Measurements from ENCODE around the gene OTULINL.

Gene OTULINL

DNA sequence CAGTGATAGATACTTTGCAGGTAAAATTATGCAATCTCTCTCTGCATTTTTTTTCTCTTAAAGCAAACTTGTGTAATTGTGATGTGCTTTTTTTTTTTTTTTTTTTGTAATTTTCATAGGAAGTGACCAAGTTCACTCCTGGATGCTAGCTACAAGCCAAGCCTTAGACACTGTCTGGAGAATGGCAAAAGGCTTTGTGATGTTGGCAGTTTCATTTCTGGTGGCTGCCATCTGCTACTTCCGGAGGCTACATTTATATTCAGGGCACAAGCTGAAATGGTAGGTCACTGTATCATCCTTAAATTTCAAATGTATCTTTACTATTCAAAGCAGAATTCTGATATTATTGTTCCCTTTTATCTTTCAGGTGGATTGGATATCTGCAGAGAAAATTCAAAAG, 19.3 kb downstream of the OTULINL start:
- Histone ChIP-seq H3K4me3 (ENCODE audit: low read length in 2 of 2) (no peak overlapping the region), H3K27me3 (ENCODE audit: control insufficient read depth in 1 of 2, insufficient read depth in 2 of 2, low read length in 2 of 2) (no peaks in the 10 kb centered on the region), H3K27ac (ENCODE audit: low read length) (no peak overlapping the region), H3K36me3 (ENCODE audit: control insufficient read depth in 2 of 2, insufficient read depth in 2 of 2, low read length in 2 of 2) (no peaks in the 10 kb centered on the region), H3K9ac (ENCODE audit: low read length in 2 of 2) (no peak overlapping the region), H3K9me3 (ENCODE audit: control insufficient read depth in 2 of 2, low read length in 2 of 2) (no peaks in the 10 kb centered on the region), H3K4me1 (ENCODE audit: control insufficient read depth, insufficient read depth, low read length) (no peaks in the 10 kb centered on the region)

DNA sequence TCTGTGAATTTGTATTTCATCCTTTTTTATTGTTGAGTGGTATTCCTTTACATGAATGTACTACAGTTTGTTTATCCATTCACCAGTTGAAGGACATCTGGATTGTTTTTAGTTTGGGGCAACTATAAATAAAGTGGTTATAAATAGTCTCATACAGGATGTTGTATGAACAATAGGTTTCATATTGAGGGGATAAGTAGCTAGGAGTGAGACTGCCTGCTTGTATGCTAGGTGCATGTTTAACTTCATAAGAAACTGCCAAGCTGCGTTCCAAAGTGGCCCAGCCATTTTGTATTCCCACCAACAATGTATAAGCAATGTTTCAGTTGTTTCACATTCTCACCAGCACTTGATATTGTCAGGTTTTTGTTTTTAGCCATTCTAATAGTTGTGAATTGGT, 21.5 kb downstream of the OTULINL start:
- Histone ChIP-seq H3K27ac (ENCODE audit: low read length) (no peak overlapping the region), H3K9me3 (ENCODE audit: control insufficient read depth in 2 of 2, low read length in 2 of 2) (no peaks in the 10 kb centered on the region), H3K27me3 (ENCODE audit: control insufficient read depth in 1 of 2, insufficient read depth in 2 of 2, low read length in 2 of 2) (no peaks in the 10 kb centered on the region), H3K4me3 (ENCODE audit: low read length in 2 of 2) (no peak overlapping the region), H3K9ac (ENCODE audit: low read length in 2 of 2) (no peak overlapping the region), H3K4me1 (ENCODE audit: control insufficient read depth, insufficient read depth, low read length) (no peaks in the 10 kb centered on the region), H3K36me3 (ENCODE audit: control insufficient read depth in 2 of 2, insufficient read depth in 2 of 2, low read length in 2 of 2) (no peaks in the 10 kb centered on the region)

DNA sequence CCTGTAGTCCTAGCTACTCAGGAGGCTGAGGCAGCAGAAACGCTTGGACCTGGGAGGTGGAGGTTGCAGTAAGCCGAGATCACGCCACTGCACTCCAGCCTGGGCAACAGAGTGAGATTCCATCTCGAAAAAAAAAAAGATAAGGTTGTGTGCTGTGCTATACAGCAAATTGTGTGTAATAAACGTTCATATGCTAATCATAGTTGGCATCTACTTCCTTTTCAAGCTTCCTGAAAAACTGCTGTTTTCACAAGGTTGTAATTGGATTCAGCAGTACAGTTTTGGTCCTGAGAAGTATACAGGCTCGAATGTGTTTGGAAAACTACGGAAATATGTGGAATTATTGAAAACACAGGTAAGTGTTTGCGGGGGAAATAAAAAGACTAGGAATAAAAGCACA, 25.5 kb downstream of the OTULINL start:
- Histone ChIP-seq H3K4me3 (ENCODE audit: low read length in 2 of 2) (no peak overlapping the region), H3K4me1 (ENCODE audit: control insufficient read depth, insufficient read depth, low read length) (no peaks in the 10 kb centered on the region), H3K9me3 (ENCODE audit: control insufficient read depth in 2 of 2, low read length in 2 of 2) (no peaks in the 10 kb centered on the region), H3K27ac (ENCODE audit: low read length) (no peak overlapping the region), H3K36me3 (ENCODE audit: control insufficient read depth in 2 of 2, insufficient read depth in 2 of 2, low read length in 2 of 2) (no peaks in the 10 kb centered on the region), H3K9ac (ENCODE audit: low read length in 2 of 2) (no peak overlapping the region), H3K27me3 (ENCODE audit: control insufficient read depth in 1 of 2, insufficient read depth in 2 of 2, low read length in 2 of 2) (no peaks in the 10 kb centered on the region)

DNA sequence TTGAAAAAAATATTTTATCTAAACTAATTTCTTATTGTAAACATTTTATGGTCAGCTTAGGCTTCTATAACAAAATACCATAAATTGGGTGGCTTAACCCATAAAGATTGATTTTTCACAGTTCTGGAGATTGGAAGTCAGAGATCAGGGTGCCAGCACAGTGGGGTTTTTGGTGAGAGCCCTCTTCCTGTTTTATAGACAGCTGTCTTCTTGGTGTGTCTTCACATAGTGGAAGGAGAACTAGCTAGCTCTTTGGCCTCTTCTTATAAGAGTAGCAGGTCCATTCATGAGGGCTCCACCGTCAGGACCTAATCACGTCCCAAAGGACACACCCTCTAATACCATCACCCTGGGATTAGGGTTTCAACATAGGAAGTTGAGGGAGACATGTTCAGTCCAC, 26.6 kb downstream of the OTULINL start:
- Histone ChIP-seq H3K4me1 (ENCODE audit: control insufficient read depth, insufficient read depth, low read length) (no peaks in the 10 kb centered on the region), H3K9me3 (ENCODE audit: control insufficient read depth in 2 of 2, low read length in 2 of 2) (no peaks in the 10 kb centered on the region), H3K36me3 (ENCODE audit: control insufficient read depth in 2 of 2, insufficient read depth in 2 of 2, low read length in 2 of 2) (no peaks in the 10 kb centered on the region), H3K9ac (ENCODE audit: low read length in 2 of 2) (no peak overlapping the region), H3K4me3 (ENCODE audit: low read length in 2 of 2) (no peak overlapping the region), H3K27me3 (ENCODE audit: control insufficient read depth in 1 of 2, insufficient read depth in 2 of 2, low read length in 2 of 2) (no peaks in the 10 kb centered on the region), H3K27ac (ENCODE audit: low read length) (no peak overlapping the region)

DNA sequence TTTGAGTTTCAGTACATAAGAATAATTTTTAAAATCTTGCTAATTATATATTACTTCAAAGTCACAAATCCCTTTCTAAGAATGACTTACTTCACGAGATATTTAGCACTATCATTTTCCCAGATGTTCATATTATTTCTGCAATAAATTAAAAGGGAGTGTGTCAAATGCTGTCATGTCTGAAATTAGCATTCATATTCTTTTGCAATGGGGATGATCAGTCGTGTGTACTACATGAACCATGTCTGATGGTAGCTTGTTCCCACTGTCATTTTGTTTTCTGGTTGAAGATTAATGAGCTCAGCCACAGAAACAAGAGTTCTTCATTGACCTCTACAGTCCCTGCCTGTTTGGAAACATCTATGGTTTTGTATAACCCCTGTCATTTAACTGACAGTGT, 30.1 kb downstream of the OTULINL start:
- Histone ChIP-seq H3K9ac (ENCODE audit: low read length in 2 of 2) (no peak overlapping the region), H3K27me3 (ENCODE audit: control insufficient read depth in 1 of 2, insufficient read depth in 2 of 2, low read length in 2 of 2) (no peaks in the 10 kb centered on the region), H3K4me3 (ENCODE audit: low read length in 2 of 2) (no peak overlapping the region), H3K36me3 (ENCODE audit: control insufficient read depth in 2 of 2, insufficient read depth in 2 of 2, low read length in 2 of 2) (no peaks in the 10 kb centered on the region), H3K27ac (ENCODE audit: low read length) (no peak overlapping the region), H3K9me3 (ENCODE audit: control insufficient read depth in 2 of 2, low read length in 2 of 2) (no peaks in the 10 kb centered on the region), H3K4me1 (ENCODE audit: control insufficient read depth, insufficient read depth, low read length) (no peaks in the 10 kb centered on the region)

DNA sequence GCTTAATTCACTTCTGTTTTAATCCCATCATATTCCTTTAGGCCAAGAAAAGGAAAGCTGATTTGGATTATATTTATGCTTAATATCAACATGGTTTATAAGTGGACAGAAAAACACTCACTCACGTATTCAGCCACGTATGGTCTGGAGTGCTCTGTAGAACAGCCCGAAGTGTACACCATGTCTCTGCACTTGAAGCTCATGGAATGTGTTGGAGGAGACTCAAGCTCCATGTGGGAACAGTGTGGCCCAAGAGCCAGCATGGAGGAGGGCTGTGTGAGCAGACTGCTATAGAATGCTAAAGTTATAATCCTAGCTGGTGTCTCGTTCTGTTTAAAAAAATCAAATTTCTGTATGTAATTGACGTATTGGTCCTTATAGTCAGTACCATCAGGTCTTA, 32.9 kb downstream of the OTULINL start:
- H3K9me3 ChIP-seq (ENCODE audit: control insufficient read depth in 2 of 2, low read length in 2 of 2) = no peaks in the 10 kb centered on the region
- H3K4me3 ChIP-seq (ENCODE audit: low read length in 2 of 2) = no peak overlapping the region
- no peaks in the 10 kb centered on the region for H3K27me3 ChIP-seq (ENCODE audit: control insufficient read depth in 1 of 2, insufficient read depth in 2 of 2, low read length in 2 of 2)
- H3K36me3 ChIP-seq (ENCODE audit: control insufficient read depth in 2 of 2, insufficient read depth in 2 of 2, low read length in 2 of 2) = no peaks in the 10 kb centered on the region
- H3K27ac ChIP-seq (ENCODE audit: low read length) = no peak overlapping the region
- H3K9ac ChIP-seq (ENCODE audit: low read length in 2 of 2) = no peak overlapping the region
- H3K4me1 ChIP-seq (ENCODE audit: control insufficient read depth, insufficient read depth, low read length) = no peaks in the 10 kb centered on the region

DNA sequence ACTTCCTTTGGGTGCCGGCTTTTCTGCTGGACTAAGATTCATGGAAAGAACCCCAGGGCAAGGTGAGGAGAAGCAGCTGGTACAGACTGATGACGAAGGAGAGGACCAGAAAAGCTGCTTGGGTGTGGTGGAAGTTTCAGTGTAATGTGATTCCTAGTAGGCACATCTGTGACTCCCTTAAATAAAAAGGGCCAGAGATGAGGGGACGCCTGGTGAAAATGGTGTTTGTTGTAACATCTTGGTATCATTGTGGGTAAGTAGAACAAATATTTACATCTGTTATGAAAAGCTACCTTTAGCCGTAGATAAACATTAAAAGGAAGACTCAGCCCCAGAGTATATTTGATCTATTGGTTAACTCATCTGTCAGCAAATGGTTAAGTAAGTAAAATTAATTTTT, 33.8 kb downstream of the OTULINL start:
- no peak overlapping the region for H3K4me3 ChIP-seq (ENCODE audit: low read length in 2 of 2)
- H3K36me3 ChIP-seq (ENCODE audit: control insufficient read depth in 2 of 2, insufficient read depth in 2 of 2, low read length in 2 of 2) = no peaks in the 10 kb centered on the region
- H3K4me1 ChIP-seq (ENCODE audit: control insufficient read depth, insufficient read depth, low read length) = no peaks in the 10 kb centered on the region
- no peak overlapping the region for H3K27ac ChIP-seq (ENCODE audit: low read length)
- H3K9me3 ChIP-seq (ENCODE audit: control insufficient read depth in 2 of 2, low read length in 2 of 2) = no peaks in the 10 kb centered on the region
- no peaks in the 10 kb centered on the region for H3K27me3 ChIP-seq (ENCODE audit: control insufficient read depth in 1 of 2, insufficient read depth in 2 of 2, low read length in 2 of 2)
- H3K9ac ChIP-seq (ENCODE audit: low read length in 2 of 2) = no peak overlapping the region

DNA sequence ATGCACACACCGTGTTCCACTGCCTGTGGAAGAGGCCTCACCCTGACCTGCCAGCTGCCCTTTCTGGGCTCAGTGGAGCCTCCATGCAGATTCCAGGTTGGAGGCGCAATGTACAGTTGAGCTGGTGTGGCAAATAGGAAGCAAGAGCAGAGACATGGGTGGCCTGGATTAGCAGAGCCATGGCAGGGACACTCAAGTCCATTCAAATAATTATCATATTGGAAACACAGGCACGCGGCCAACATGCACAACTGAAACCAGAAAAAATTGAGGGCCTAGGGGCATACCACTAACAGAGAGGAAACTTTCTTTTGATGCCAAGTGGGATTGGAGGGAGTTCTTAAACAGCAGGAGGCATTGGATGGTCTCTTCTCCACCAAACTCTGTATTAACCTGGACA, 35.8 kb downstream of the OTULINL start:
- no peaks in the 10 kb centered on the region for H3K27me3 ChIP-seq (ENCODE audit: control insufficient read depth in 1 of 2, insufficient read depth in 2 of 2, low read length in 2 of 2)
- no peaks in the 10 kb centered on the region for H3K4me1 ChIP-seq (ENCODE audit: control insufficient read depth, insufficient read depth, low read length)
- no peak overlapping the region for H3K27ac ChIP-seq (ENCODE audit: low read length)
- H3K9ac ChIP-seq (ENCODE audit: low read length in 2 of 2) = no peak overlapping the region
- no peaks in the 10 kb centered on the region for H3K36me3 ChIP-seq (ENCODE audit: control insufficient read depth in 2 of 2, insufficient read depth in 2 of 2, low read length in 2 of 2)
- no peak overlapping the region for H3K4me3 ChIP-seq (ENCODE audit: low read length in 2 of 2)
- no peaks in the 10 kb centered on the region for H3K9me3 ChIP-seq (ENCODE audit: control insufficient read depth in 2 of 2, low read length in 2 of 2)

DNA sequence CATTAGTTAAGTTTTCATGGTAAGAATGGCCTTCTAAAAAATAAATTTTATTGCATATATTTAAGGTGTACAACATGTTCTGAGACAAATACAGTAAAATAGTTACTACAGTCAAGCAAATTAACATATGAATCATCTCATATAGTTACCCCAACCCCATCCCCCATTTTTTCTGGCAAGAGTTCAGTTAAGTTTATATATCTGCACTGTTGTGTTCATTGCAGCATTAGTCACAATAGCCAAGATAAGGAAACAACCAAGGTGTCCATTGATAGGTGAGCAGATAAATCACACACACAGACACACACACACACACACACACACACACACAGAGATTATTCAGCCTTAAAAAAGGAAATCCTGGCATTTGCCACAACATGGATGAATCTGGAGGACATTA, 45.7 kb downstream of the OTULINL start:
- no peak overlapping the region for H3K27ac ChIP-seq (ENCODE audit: low read length)
- H3K9ac ChIP-seq (ENCODE audit: low read length in 2 of 2) = no peak overlapping the region
- no peaks in the 10 kb centered on the region for H3K9me3 ChIP-seq (ENCODE audit: control insufficient read depth in 2 of 2, low read length in 2 of 2)
- no peaks in the 10 kb centered on the region for H3K4me1 ChIP-seq (ENCODE audit: control insufficient read depth, insufficient read depth, low read length)
- H3K4me3 ChIP-seq (ENCODE audit: low read length in 2 of 2) = no peak overlapping the region
- H3K36me3 ChIP-seq (ENCODE audit: control insufficient read depth in 2 of 2, insufficient read depth in 2 of 2, low read length in 2 of 2) = no peaks in the 10 kb centered on the region
- no peaks in the 10 kb centered on the region for H3K27me3 ChIP-seq (ENCODE audit: control insufficient read depth in 1 of 2, insufficient read depth in 2 of 2, low read length in 2 of 2)

DNA sequence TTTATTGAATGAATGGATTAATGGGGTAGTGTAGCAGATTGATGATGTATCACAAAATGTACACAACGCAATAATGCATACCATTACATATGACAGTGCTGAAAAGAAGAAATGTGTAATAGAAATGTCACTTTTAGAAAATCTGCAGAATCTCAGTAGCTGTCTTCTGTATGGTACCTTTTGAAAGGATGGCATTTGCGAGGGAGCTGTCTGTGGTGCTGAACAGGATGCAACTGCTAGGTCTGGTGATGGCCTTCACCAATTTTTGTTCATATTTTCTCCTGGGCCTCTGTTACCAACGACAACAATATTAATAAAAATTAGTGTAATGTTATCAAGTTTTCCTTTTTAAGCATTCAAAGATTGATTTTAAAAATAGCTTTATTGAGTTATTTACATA, 46.8 kb downstream of the OTULINL start:
- H3K27me3 ChIP-seq (ENCODE audit: control insufficient read depth in 1 of 2, insufficient read depth in 2 of 2, low read length in 2 of 2) = no peaks in the 10 kb centered on the region
- H3K9me3 ChIP-seq (ENCODE audit: control insufficient read depth in 2 of 2, low read length in 2 of 2) = no peaks in the 10 kb centered on the region
- no peak overlapping the region for H3K27ac ChIP-seq (ENCODE audit: low read length)
- H3K4me3 ChIP-seq (ENCODE audit: low read length in 2 of 2) = no peak overlapping the region
- H3K4me1 ChIP-seq (ENCODE audit: control insufficient read depth, insufficient read depth, low read length) = no peaks in the 10 kb centered on the region
- H3K36me3 ChIP-seq (ENCODE audit: control insufficient read depth in 2 of 2, insufficient read depth in 2 of 2, low read length in 2 of 2) = no peaks in the 10 kb centered on the region
- no peak overlapping the region for H3K9ac ChIP-seq (ENCODE audit: low read length in 2 of 2)

DNA sequence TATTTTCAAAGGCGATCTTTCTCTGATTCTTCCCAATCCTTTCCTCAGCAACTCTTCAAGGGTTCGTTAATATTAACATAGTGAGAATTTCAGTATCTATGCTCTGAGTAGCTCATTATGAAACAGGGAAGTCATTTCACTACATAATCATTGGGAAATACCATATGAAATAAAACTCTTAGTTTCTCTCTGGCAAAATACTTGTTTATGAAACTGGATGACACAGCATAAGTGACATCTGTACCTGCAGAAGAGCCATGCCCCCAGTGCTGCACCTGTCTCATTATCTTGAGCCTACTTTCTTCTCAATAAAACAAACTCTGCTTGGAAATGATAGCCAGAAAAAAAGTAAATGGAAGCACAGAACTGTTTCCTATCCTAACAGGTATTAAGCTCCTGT, 49.1 kb downstream of the OTULINL start:
- no peak overlapping the region for H3K4me3 ChIP-seq (ENCODE audit: low read length in 2 of 2)
- H3K4me1 ChIP-seq (ENCODE audit: control insufficient read depth, insufficient read depth, low read length) = no peaks in the 10 kb centered on the region
- H3K9me3 ChIP-seq (ENCODE audit: control insufficient read depth in 2 of 2, low read length in 2 of 2) = no peaks in the 10 kb centered on the region
- H3K27ac ChIP-seq (ENCODE audit: low read length) = no peak overlapping the region
- no peaks in the 10 kb centered on the region for H3K27me3 ChIP-seq (ENCODE audit: control insufficient read depth in 1 of 2, insufficient read depth in 2 of 2, low read length in 2 of 2)
- no peak overlapping the region for H3K9ac ChIP-seq (ENCODE audit: low read length in 2 of 2)
- H3K36me3 ChIP-seq (ENCODE audit: control insufficient read depth in 2 of 2, insufficient read depth in 2 of 2, low read length in 2 of 2) = no peaks in the 10 kb centered on the region

DNA sequence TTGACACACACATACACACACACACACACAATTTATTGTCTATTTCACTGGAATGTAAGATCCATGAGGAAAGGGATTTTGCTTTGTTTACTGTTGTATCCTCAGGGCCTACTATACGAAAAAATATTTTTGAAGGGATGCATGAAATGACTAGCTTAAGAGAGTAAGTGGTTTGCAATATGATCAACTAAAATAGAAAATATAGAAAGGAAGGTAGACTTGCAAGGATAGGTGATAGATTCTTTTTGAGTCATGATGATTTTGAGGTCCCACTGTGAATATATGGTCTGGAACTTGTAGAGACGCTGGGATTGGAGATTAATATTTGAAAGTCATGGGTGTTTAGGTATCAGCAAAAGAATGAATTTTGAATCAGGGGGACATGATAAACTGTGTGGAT, 54.1 kb downstream of the OTULINL start:
- no peaks in the 10 kb centered on the region for H3K4me1 ChIP-seq (ENCODE audit: control insufficient read depth, insufficient read depth, low read length)
- no peak overlapping the region for H3K27ac ChIP-seq (ENCODE audit: low read length)
- no peak overlapping the region for H3K4me3 ChIP-seq (ENCODE audit: low read length in 2 of 2)
- H3K9me3 ChIP-seq (ENCODE audit: control insufficient read depth in 2 of 2, low read length in 2 of 2) = no peaks in the 10 kb centered on the region
- no peaks in the 10 kb centered on the region for H3K36me3 ChIP-seq (ENCODE audit: control insufficient read depth in 2 of 2, insufficient read depth in 2 of 2, low read length in 2 of 2)
- peaks cover 0 to 2% of the 10 kb centered on the region in 2 donors for H3K27me3 ChIP-seq (ENCODE audit: control insufficient read depth in 1 of 2, insufficient read depth in 2 of 2, low read length in 2 of 2)
- H3K9ac ChIP-seq (ENCODE audit: low read length in 2 of 2) = no peak overlapping the region
